Measurements from ENCODE around the gene PPDPF.

DNA sequence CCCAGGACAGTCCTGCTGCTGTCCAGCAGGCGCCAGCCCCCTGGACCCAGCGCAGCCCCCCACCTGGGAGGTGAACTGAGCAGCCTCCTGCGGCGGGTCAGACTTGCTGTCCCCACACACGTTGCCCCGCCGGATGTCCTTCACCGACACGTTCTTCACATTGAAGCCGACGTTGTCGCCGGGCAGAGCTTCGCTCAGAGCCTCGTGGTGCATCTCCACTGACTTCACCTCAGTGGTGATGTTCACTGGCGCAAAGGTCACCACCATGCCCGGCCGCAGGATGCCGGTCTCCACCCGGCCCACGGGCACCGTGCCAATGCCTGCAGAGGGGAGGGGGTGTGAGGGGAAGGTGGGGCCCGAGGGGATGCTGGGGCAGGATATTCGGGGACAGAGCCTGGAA, 30.1 kb upstream of the PPDPF start:
- TF ChIP-seq, protein P1, sequence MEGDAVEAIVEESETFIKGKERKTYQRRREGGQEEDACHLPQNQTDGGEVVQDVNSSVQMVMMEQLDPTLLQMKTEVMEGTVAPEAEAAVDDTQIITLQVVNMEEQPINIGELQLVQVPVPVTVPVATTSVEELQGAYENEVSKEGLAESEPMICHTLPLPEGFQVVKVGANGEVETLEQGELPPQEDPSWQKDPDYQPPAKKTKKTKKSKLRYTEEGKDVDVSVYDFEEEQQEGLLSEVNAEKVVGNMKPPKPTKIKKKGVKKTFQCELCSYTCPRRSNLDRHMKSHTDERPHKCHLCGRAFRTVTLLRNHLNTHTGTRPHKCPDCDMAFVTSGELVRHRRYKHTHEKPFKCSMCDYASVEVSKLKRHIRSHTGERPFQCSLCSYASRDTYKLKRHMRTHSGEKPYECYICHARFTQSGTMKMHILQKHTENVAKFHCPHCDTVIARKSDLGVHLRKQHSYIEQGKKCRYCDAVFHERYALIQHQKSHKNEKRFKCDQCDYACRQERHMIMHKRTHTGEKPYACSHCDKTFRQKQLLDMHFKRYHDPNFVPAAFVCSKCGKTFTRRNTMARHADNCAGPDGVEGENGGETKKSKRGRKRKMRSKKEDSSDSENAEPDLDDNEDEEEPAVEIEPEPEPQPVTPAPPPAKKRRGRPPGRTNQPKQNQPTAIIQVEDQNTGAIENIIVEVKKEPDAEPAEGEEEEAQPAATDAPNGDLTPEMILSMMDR (IDR thresholded peaks at IDR 0.05; ENCODE audit: low read depth, low read length): no peak
- TF ChIP-seq POLR2A (IDR thresholded peaks at IDR 0.05; ENCODE audit: extremely low read depth, insufficient read length) (no peak), MYC (IDR thresholded peaks at IDR 0.05; ENCODE audit: low read depth, low read length) (no peak)
- TF ChIP-seq, protein P2, sequence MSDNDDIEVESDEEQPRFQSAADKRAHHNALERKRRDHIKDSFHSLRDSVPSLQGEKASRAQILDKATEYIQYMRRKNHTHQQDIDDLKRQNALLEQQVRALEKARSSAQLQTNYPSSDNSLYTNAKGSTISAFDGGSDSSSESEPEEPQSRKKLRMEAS (IDR thresholded peaks at IDR 0.05; ENCODE audit: low read depth, low read length): no peak
